ENCODE measurements around the gene UNC13C.

DNA sequence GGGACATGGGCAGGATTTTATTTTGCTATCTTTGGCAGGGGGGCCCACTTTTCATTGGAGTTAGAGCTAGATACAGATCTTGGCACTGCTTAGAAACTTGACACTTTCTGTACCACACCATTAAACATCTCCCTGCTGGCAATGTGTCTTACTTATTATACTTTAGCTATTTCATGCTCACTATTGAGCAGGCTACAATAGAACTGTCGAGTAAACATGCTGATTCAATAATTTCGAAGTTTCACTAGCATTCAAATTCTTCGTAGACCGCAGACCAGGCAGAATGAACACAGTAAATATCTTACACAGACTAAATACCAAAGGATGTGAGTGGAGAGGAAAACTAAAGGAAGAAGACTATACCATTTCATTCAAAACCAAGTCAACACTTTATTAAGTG, 180.8 kb downstream of the UNC13C start:
- TF ChIP-seq, protein P1, sequence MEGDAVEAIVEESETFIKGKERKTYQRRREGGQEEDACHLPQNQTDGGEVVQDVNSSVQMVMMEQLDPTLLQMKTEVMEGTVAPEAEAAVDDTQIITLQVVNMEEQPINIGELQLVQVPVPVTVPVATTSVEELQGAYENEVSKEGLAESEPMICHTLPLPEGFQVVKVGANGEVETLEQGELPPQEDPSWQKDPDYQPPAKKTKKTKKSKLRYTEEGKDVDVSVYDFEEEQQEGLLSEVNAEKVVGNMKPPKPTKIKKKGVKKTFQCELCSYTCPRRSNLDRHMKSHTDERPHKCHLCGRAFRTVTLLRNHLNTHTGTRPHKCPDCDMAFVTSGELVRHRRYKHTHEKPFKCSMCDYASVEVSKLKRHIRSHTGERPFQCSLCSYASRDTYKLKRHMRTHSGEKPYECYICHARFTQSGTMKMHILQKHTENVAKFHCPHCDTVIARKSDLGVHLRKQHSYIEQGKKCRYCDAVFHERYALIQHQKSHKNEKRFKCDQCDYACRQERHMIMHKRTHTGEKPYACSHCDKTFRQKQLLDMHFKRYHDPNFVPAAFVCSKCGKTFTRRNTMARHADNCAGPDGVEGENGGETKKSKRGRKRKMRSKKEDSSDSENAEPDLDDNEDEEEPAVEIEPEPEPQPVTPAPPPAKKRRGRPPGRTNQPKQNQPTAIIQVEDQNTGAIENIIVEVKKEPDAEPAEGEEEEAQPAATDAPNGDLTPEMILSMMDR (IDR thresholded peaks at IDR 0.05; ENCODE audit: low read depth, low read length, poor library complexity, severe bottlenecking) = no peak
- no peak for TF ChIP-seq EZH2phosphoT487 (IDR thresholded peaks at IDR 0.05; ENCODE audit: borderline replicate concordance, low read length)
